ENCODE measurements around the gene RAMP1. TPM values are rescaled to one million over a fixed set of nuclear protein-coding genes. Genes with fewer than 3 reads are reported as not detected.
A peak's percentile ranks its signal among the peaks of the same experiment; 100 is the strongest.
"Not testable (repeated sequence)": the region's sequence is repeated elsewhere in the genome, so short reads cannot be mapped to it uniquely, and the experiment has no call there.

Gene RAMP1
- total RNA-seq, 1 donor from 2014 or later = 2.1 TPM

DNA sequence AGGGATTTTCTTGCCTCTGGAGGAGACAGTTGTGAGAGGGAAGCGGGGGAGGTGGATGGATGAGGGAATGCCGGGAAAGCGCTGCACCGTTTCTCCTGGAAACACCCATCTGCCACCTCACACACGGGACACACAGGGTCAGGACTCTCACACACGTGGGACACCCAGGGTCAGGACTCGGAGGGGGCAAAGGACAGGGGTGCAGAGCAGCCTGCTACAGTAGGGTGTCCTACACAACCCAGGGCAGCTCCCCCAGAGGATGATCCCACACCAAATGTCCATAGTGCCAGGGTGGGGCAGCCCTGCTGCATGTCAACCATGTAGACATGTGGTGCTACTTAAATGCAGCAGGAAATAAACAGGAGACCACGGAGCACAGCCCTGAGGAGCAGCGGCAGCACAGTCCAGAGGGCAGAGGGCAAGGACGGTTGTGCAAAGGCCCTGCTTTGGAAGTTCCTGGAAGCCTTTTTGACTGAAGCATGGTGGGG is 5.1 kb downstream of the RAMP1 start:
- Histone ChIP-seq H3K4me3 (ENCODE audit: low read depth, low read length) (no peak overlapping the region), H3K36me3 (ENCODE audit: control insufficient read depth, insufficient read depth, low read length) (no peaks in the 10 kb centered on the region), H3K27me3 (ENCODE audit: control insufficient read depth, insufficient read depth, low read length) (no peaks in the 10 kb centered on the region)
- DNase-seq (ENCODE audit: low read depth) = no peak
- no peak for FAIRE-seq
- TF ChIP-seq, protein P1, sequence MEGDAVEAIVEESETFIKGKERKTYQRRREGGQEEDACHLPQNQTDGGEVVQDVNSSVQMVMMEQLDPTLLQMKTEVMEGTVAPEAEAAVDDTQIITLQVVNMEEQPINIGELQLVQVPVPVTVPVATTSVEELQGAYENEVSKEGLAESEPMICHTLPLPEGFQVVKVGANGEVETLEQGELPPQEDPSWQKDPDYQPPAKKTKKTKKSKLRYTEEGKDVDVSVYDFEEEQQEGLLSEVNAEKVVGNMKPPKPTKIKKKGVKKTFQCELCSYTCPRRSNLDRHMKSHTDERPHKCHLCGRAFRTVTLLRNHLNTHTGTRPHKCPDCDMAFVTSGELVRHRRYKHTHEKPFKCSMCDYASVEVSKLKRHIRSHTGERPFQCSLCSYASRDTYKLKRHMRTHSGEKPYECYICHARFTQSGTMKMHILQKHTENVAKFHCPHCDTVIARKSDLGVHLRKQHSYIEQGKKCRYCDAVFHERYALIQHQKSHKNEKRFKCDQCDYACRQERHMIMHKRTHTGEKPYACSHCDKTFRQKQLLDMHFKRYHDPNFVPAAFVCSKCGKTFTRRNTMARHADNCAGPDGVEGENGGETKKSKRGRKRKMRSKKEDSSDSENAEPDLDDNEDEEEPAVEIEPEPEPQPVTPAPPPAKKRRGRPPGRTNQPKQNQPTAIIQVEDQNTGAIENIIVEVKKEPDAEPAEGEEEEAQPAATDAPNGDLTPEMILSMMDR (IDR thresholded peaks at IDR 0.05; ENCODE audit: insufficient read depth, low read length, severe bottlenecking) = no peak

DNA sequence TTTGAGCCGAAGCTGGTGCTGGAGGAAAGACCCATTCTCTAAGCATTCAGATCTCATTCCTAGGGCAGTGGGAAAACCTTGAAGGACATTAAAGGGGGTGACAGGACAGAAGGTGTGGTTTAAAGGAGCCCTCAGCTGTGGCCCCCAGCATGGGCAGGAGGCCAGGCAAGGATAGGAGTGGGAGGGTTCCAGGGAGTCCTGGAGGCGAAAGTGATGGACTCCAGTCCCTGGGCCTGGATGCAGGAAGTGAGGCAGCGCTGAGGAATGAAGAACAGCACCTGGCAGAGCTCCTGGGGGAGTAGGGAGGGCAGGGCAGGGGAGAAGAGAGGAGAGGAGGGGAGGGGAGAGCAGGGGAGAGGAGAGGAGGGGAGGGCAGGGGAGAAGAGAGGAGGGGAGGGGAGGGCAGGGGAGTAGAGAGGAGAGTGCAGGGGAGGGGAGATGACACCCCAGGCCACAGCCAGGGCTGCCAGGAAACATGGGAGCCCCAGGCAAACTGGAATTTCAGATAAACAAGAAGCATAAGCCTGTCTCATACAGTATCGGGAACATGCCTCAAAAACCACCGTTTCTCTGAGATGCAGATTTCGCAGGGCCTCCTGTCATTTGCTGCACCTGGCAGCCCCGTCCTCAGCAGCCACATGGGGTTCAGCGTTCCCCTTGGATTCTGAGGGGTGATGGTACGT is 5.7 kb downstream of the RAMP1 start:
- TF ChIP-seq, protein P1 (IDR thresholded peaks at IDR 0.05; ENCODE audit: insufficient read depth, low read length, severe bottlenecking) = no peak
- no peaks in the 10 kb centered on the region for H3K36me3 ChIP-seq (ENCODE audit: control insufficient read depth, insufficient read depth, low read length)
- H3K27me3 ChIP-seq (ENCODE audit: control insufficient read depth, insufficient read depth, low read length) = no peaks in the 10 kb centered on the region
- H3K4me3 ChIP-seq (ENCODE audit: low read depth, low read length) = no peak overlapping the region
- FAIRE-seq = no peak
- DNase-seq (ENCODE audit: low read depth) = peak; percentile 66

DNA sequence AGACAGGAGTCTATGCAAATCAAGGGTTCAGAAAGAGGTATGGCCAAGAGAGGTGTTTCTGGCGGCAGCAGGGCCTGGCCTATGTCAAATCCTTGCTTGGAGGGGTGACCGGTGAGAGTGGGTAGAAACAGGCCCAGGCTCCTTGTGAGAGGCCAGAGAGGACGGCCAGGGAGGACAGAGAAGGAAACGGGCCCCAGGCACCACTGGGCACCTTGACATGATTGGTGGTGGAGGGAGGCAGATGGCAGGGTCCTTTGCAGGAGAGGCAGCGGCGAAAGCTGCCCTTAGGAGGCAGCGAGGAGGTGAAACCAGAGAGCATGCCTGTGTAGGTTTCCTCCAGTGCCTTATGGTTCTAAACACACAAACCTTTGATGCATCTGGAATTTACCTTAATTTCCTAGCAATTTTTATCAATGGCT is 6.2 kb downstream of the RAMP1 start:
- TF ChIP-seq, protein P1 (IDR thresholded peaks at IDR 0.05; ENCODE audit: insufficient read depth, low read length, severe bottlenecking) = peak; percentile 10
- no peak for FAIRE-seq
- no peak for DNase-seq (ENCODE audit: low read depth)
- no peaks in the 10 kb centered on the region for H3K27me3 ChIP-seq (ENCODE audit: control insufficient read depth, insufficient read depth, low read length)
- H3K4me3 ChIP-seq (ENCODE audit: low read depth, low read length) = no peak overlapping the region
- H3K36me3 ChIP-seq (ENCODE audit: control insufficient read depth, insufficient read depth, low read length) = no peaks in the 10 kb centered on the region

DNA sequence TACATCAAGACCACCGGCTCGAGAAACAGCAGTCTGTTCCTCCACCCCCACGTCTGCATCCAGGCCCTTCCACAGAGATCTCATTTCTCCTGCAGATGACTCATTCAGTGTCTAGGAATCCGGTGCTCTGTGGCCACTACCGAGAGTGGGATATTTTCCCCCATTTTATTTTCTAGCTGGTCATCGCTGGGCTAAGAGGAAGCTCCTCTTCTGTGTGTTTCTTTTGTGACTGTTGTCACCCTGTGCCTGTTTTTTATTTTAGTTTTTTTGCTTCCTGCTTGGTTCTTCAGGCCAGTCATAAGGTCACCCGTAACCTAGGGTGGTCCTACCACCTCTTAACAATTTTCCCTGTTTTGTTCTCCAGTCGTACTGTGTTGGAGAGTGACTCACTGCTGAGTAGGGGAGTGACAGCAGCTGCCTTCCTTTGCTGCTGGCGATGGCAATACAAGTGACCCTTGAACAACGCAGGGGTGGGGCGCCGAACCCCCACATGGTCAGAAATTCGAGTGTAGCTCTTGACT is 6.7 kb downstream of the RAMP1 start:
- Histone ChIP-seq H3K4me3 (ENCODE audit: low read depth, low read length) (no peak overlapping the region), H3K36me3 (ENCODE audit: control insufficient read depth, insufficient read depth, low read length) (no peaks in the 10 kb centered on the region), H3K27me3 (ENCODE audit: control insufficient read depth, insufficient read depth, low read length) (no peaks in the 10 kb centered on the region)
- TF ChIP-seq, protein P1 (IDR thresholded peaks at IDR 0.05; ENCODE audit: insufficient read depth, low read length, severe bottlenecking) = no peak
- DNase-seq (ENCODE audit: low read depth) (peak; percentile 38), FAIRE-seq (peak; percentile 28)

DNA sequence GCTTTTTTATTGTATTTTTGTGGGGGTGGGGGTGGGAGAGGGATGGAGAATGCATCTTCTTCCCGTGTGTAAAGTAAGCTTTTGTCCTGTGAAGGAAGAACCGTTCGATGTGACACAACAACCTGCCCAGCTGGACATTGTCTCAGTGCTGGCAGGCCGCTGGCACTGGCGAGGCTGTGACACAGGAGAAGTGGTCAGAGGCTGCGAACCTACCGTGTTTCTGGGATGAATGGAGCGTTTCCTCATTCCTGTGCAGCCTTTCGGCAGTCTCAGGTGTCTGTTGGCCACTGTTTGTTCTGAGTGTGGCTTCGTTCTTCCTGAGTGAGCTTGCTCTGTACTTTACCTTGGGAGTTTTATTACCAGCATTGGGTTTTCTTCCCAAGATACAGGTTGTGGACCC is 8.0 kb downstream of the RAMP1 start:
- FAIRE-seq (no peak), DNase-seq (ENCODE audit: low read depth) (no peak)

DNA sequence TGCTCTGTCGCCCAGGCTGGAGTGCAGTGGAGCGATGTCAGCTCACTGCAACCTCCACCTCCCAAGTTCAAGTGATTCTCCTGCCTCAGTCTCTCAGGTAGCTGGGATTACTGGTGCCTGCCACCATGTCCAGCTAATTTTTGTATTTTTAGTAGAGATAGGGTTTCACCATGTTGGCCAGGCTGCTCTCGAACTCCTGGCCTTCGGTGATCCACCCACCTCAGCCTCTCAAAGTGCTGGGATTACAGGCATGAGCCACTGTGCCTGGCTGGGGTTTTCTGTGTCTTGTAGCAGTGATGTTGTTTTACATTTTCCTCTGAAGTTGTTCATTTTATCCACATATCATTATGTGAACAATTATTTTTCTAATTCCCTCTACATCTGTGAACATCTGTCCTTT is 8.7 kb downstream of the RAMP1 start:
- DNase-seq (ENCODE audit: low read depth); H3K27me3 ChIP-seq (ENCODE audit: control insufficient read depth, insufficient read depth, low read length): not testable (repeated sequence)

More for the DNA sequence above, 8.0 kb downstream of the RAMP1 start:
- Histone ChIP-seq H3K36me3 (ENCODE audit: control insufficient read depth, insufficient read depth, low read length) (no peaks in the 10 kb centered on the region), H3K4me3 (ENCODE audit: low read depth, low read length) (no peak overlapping the region), H3K27me3 (ENCODE audit: control insufficient read depth, insufficient read depth, low read length) (no peaks in the 10 kb centered on the region)
- TF ChIP-seq, protein P1 (IDR thresholded peaks at IDR 0.05; ENCODE audit: insufficient read depth, low read length, severe bottlenecking) = no peak

More for the DNA sequence above, 8.7 kb downstream of the RAMP1 start:
- FAIRE-seq; H3K36me3 ChIP-seq (ENCODE audit: control insufficient read depth, insufficient read depth, low read length); H3K4me3 ChIP-seq (ENCODE audit: low read depth, low read length): not testable (repeated sequence)
